Neuronal stem cell (in vitro differentiated cells): ENCODE results near the gene ANKRD44.

Source experiments
- DNase-seq: peaks from one replicate; pipeline ENCODE4 v3.0.0-alpha.2; 2013; ENCODE audit warnings: low spot score
- H2AFZ ChIP-seq: one replicate; pipeline ENCODE4 v1.6.1; 2013; ENCODE audit warnings: mild to moderate bottlenecking, low read length, inconsistent platforms
- H2AK5ac ChIP-seq: 2 replicates; pipeline ENCODE4 v1.6.1; 2013; ENCODE audit warnings: low read depth, mild to moderate bottlenecking, inconsistent platforms, low read length, moderate library complexity, mixed read lengths
- H2BK120ac ChIP-seq: 2 replicates; pipeline ENCODE4 v1.6.1; 2013; ENCODE audit warnings: low read depth, mild to moderate bottlenecking, inconsistent platforms, low read length, moderate library complexity, mixed read lengths
- H2BK12ac ChIP-seq: one replicate; pipeline ENCODE4 v1.6.1; 2013; ENCODE audit warnings: low read length, inconsistent platforms
- H2BK15ac ChIP-seq: 2 replicates; pipeline ENCODE4 v1.6.1; 2013; ENCODE audit warnings: mild to moderate bottlenecking, low read length, inconsistent platforms, mixed read lengths
- H2BK5ac ChIP-seq: one replicate; pipeline ENCODE4 v1.6.1; 2013; ENCODE audit warnings: inconsistent platforms, mild to moderate bottlenecking, low read length, moderate library complexity
- H3K14ac ChIP-seq: one replicate; pipeline ENCODE4 v1.6.1; 2013; ENCODE audit warnings: low read length, inconsistent platforms
- H3K18ac ChIP-seq: 2 replicates; pipeline ENCODE4 v1.6.1; 2013; ENCODE audit warnings: low read length, inconsistent platforms
- H3K23ac ChIP-seq: 2 replicates; pipeline ENCODE4 v1.6.1; 2013; ENCODE audit warnings: low read depth, mild to moderate bottlenecking, mixed read lengths, low read length, inconsistent platforms; ENCODE audit not compliant: poor library complexity
- H3K27ac ChIP-seq: replicated peaks from 3 replicates; pipeline ENCODE4 v1.5.1; 2013; ENCODE audit warnings: low read length, inconsistent platforms
- H3K27me3 ChIP-seq, 3 experiments: 2 replicates each; pipeline ENCODE4 v1.6.1; 2013; ENCODE audit warnings: low read length in 3 of 3, mild to moderate bottlenecking in 2 of 3, inconsistent platforms in 1 of 3, low read depth in 1 of 3, mixed read lengths in 1 of 3, moderate library complexity in 1 of 3; ENCODE audit not compliant: control insufficient read depth in 3 of 3, insufficient read depth in 3 of 3
- H3K36me3 ChIP-seq, 2 donors: replicated peaks in 1 of 2; 2 replicates each; pipeline ENCODE4 v1.6.1; 2013; ENCODE audit warnings: low read length in 2 of 2; ENCODE audit not compliant: control insufficient read depth in 2 of 2, insufficient read depth in 2 of 2
- H3K4ac ChIP-seq: 2 replicates; pipeline ENCODE4 v1.6.1; 2013; ENCODE audit warnings: inconsistent platforms, mild to moderate bottlenecking, low read length, moderate library complexity
- H3K4me1 ChIP-seq, 2 donors: 1 replicate in 1 of 2; 2 replicates in 1 of 2; pipeline ENCODE4 v1.6.1; 2013; ENCODE audit warnings: low read length in 2 of 2, low read depth in 1 of 2; ENCODE audit not compliant: control insufficient read depth in 2 of 2, insufficient read depth in 1 of 2
- H3K4me2 ChIP-seq: one replicate; pipeline ENCODE4 v1.6.1; 2013; ENCODE audit warnings: mild to moderate bottlenecking, low read length, inconsistent platforms; ENCODE audit not compliant: insufficient read depth, poor library complexity, severe bottlenecking
- H3K4me3 ChIP-seq, 2 donors: 2 replicates each; pipeline ENCODE4 v1.5.1; 2013; ENCODE audit warnings: low read length in 2 of 2, mild to moderate bottlenecking in 2 of 2, inconsistent platforms in 1 of 2, moderate library complexity in 1 of 2
- H3K79me1 ChIP-seq: one replicate; pipeline ENCODE4 v1.6.1; 2013; ENCODE audit warnings: low read depth, mild to moderate bottlenecking, inconsistent platforms, low read length, moderate library complexity
- H3K9ac ChIP-seq: one replicate; pipeline ENCODE4 v1.6.1; 2013; ENCODE audit warnings: mild to moderate bottlenecking, low read depth, low read length, inconsistent platforms; ENCODE audit not compliant: poor library complexity
- H3K9me3 ChIP-seq, 2 donors: replicated peaks in 1 of 2; 2 replicates each; pipeline versions ENCODE3 to v1.6.1; 2013; ENCODE audit warnings: low read length in 2 of 2, mild to moderate bottlenecking in 2 of 2, inconsistent platforms in 1 of 2, low read depth in 1 of 2, mixed read lengths in 1 of 2, moderate library complexity in 1 of 2; ENCODE audit not compliant: control insufficient read depth in 2 of 2, insufficient read depth in 1 of 2
- H4K8ac ChIP-seq: one replicate; pipeline ENCODE4 v1.6.1; 2013; ENCODE audit warnings: low read depth, mild to moderate bottlenecking, inconsistent platforms, low read length, moderate library complexity
- H4K91ac ChIP-seq: one replicate; pipeline ENCODE4 v1.6.1; 2013; ENCODE audit warnings: low read length, low read depth, mild to moderate bottlenecking, inconsistent platforms; ENCODE audit not compliant: poor library complexity
- WGBS, 2 donors: extraction: QIAGEN DNeasy Blood & Tissue Kit; methylation state at CpG; one replicate each; pipeline ENCODE4 v1.1.7; 2013; ENCODE audit warnings: missing lambda C conversion rate in 2 of 2, mixed read lengths in 1 of 2; ENCODE audit not compliant: insufficient read length in 2 of 2, insufficient replicate concordance in 1 of 2; ENCODE audit errors: extremely low coverage in 2 of 2; 5-methylcytosine and 5-hydroxymethylcytosine counted together

Gene ANKRD44

GRCh38 chr2:197273485-197273884 lies 37.1 kb downstream of the ANKRD44 start:
- Histone ChIP-seq H2AFZ (no peak overlapping the region), H3K27ac (no peak overlapping the region), H3K27me3 (no peaks in the 10 kb centered on the region), H3K9ac (no peak overlapping the region), H2BK15ac (no peak overlapping the region), H3K79me1 (no peaks in the 10 kb centered on the region), H3K4me3 (no peak overlapping the region), H2BK120ac (no peak overlapping the region), H3K9me3 (no peaks in the 10 kb centered on the region), H4K91ac (no peak overlapping the region), H2BK12ac (no peak overlapping the region), H3K23ac (no peak overlapping the region), H3K4ac (no peak overlapping the region), H4K8ac (no peak overlapping the region), H2BK5ac (no peak overlapping the region), H3K4me2 (no peak overlapping the region), H3K36me3 (no peaks in the 10 kb centered on the region), H3K18ac (no peak overlapping the region), H2AK5ac (no peak overlapping the region), H3K4me1 (peaks cover 0 to 4% of the 10 kb centered on the region in 2 donors), H3K14ac (no peak overlapping the region)
- DNase-seq = no peak
- WGBS, 2 donors = no CpG with 5 or more reads among the region's 4 CpGs

- no peak overlapping the region for H2BK12ac ChIP-seq
- H2BK15ac ChIP-seq = no peak overlapping the region
- H3K4me1 ChIP-seq = peaks cover 0 to 4% of the 10 kb centered on the region in 2 donors
- no peak overlapping the region for H3K27ac ChIP-seq
- H3K4ac ChIP-seq = no peak overlapping the region
- H3K9ac ChIP-seq = no peak overlapping the region
- H3K23ac ChIP-seq = no peak overlapping the region
- no peak overlapping the region for H2AK5ac ChIP-seq
- H3K18ac ChIP-seq = peak overlapping the region; percentile 22
- H4K8ac ChIP-seq = no peak overlapping the region
- DNase-seq = no peak
- H3K14ac ChIP-seq = no peak overlapping the region
- no peaks in the 10 kb centered on the region for H3K27me3 ChIP-seq
- no peak overlapping the region for H3K4me3 ChIP-seq
- H4K91ac ChIP-seq = no peak overlapping the region
- H2AFZ ChIP-seq = no peak overlapping the region
- H3K9me3 ChIP-seq = no peaks in the 10 kb centered on the region
- no peaks in the 10 kb centered on the region for H3K36me3 ChIP-seq
- H2BK5ac ChIP-seq = no peak overlapping the region
- H2BK120ac ChIP-seq = no peak overlapping the region
- H3K4me2 ChIP-seq = no peak overlapping the region
- WGBS, 2 donors = no CpG with 5 or more reads among the region's 3 CpGs
- no peaks in the 10 kb centered on the region for H3K79me1 ChIP-seq
Observed at GRCh38 chr2:197270601-197271000, 40.0 kb downstream of the ANKRD44 start.

- H2BK15ac ChIP-seq = no peak overlapping the region
- H3K27me3 ChIP-seq = no peaks in the 10 kb centered on the region
- H4K8ac ChIP-seq = no peak overlapping the region
- H2AK5ac ChIP-seq = no peak overlapping the region
- no peaks in the 10 kb centered on the region for H3K9me3 ChIP-seq
- H2BK12ac ChIP-seq = no peak overlapping the region
- H2AFZ ChIP-seq = no peak overlapping the region
- no peak overlapping the region for H2BK5ac ChIP-seq
- H3K18ac ChIP-seq = no peak overlapping the region
- no peak overlapping the region for H4K91ac ChIP-seq
- peaks cover 0 to 4% of the 10 kb centered on the region in 2 donors for H3K4me1 ChIP-seq
- DNase-seq = no peak
- no peak overlapping the region for H2BK120ac ChIP-seq
- no peak overlapping the region for H3K14ac ChIP-seq
- no peak overlapping the region for H3K4ac ChIP-seq
- H3K27ac ChIP-seq = no peak overlapping the region
- H3K9ac ChIP-seq = no peak overlapping the region
- H3K23ac ChIP-seq = no peak overlapping the region
- no peaks in the 10 kb centered on the region for H3K36me3 ChIP-seq
- H3K4me3 ChIP-seq = no peak overlapping the region
- H3K4me2 ChIP-seq = no peak overlapping the region
- H3K79me1 ChIP-seq = no peaks in the 10 kb centered on the region
Observed at GRCh38 chr2:197269815-197270214, 40.8 kb downstream of the ANKRD44 start.

- Histone ChIP-seq H3K27ac (no peak overlapping the region), H2BK5ac (no peak overlapping the region), H4K8ac (no peak overlapping the region), H3K79me1 (no peaks in the 10 kb centered on the region), H2BK15ac (no peak overlapping the region), H3K9ac (no peak overlapping the region), H3K9me3 (no peaks in the 10 kb centered on the region), H4K91ac (no peak overlapping the region), H2AK5ac (no peak overlapping the region), H3K14ac (no peak overlapping the region), H2AFZ (no peak overlapping the region), H2BK12ac (no peak overlapping the region), H3K4me1 (peaks cover 0 to 4% of the 10 kb centered on the region in 2 donors), H3K18ac (no peak overlapping the region), H3K27me3 (no peaks in the 10 kb centered on the region), H2BK120ac (no peak overlapping the region), H3K4ac (no peak overlapping the region), H3K36me3 (no peaks in the 10 kb centered on the region), H3K4me2 (no peak overlapping the region), H3K23ac (no peak overlapping the region), H3K4me3 (no peak overlapping the region)
- WGBS, 2 donors = no CpG with 5 or more reads among the region's 7 CpGs
- DNase-seq = no peak
Observed at GRCh38 chr2:197268786-197269584, 41.6 kb downstream of the ANKRD44 start.
